Suprapubic skin (tissue), 3 donors: ENCODE measurements around the gene SLC25A14.

ENCODE experiments used
- CTCF ChIP-seq, 2 donors: fragments of 200-600 bp in 1 of 2; fragments of 450-650 bp in 1 of 2; sonication (generic) in 1 of 2; IDR thresholded peaks; one replicate each; pipeline ENCODE4 v1.5.1; 2016 to 2019; ENCODE audit warnings: antibody characterized with exemption in 2 of 2, mild to moderate bottlenecking in 1 of 2, moderate library complexity in 1 of 2
- EP300 ChIP-seq: sonication (generic); formaldehyde crosslinking; IDR thresholded peaks from one replicate; pipeline ENCODE4 v1.6.1; 2017; ENCODE audit warnings: antibody characterized with exemption

- no peak for TF ChIP-seq CTCF (IDR thresholded peaks at IDR 0.05)
- no peak for TF ChIP-seq EP300
These were observed 43.4 kb upstream of the SLC25A14 start for GRCh38 chrX:130296297-130296678.
